ENCODE results near the gene MACIR.

Gene MACIR

GRCh38 chr5:103224894-103225246, 33.7 kb upstream of the MACIR start:
- Histone ChIP-seq H3K4me1 (no peaks in the 10 kb centered on the region), H3K27me3 (no peaks in the 10 kb centered on the region), H3K9me3 (no peaks in the 10 kb centered on the region), H3K36me3 (no peaks in the 10 kb centered on the region), H3K4me3 (ENCODE audit: low read depth, low read length) (no peak overlapping the region)
- DNase-seq, result no peak
- no peak for TF ChIP-seq CTCF (IDR thresholded peaks at IDR 0.05; ENCODE audit: low read depth, low read length)

GRCh38 chr5:103228061-103228460, 30.5 kb upstream of the MACIR start:
- Histone ChIP-seq H3K9me3 (no peaks in the 10 kb centered on the region), H3K4me3 (ENCODE audit: low read depth, low read length) (no peak overlapping the region), H3K4me1 (no peaks in the 10 kb centered on the region), H3K36me3 (no peaks in the 10 kb centered on the region; the same call in 1 of the 2 replicates), H3K27me3 (no peaks in the 10 kb centered on the region)
- DNase-seq, result no peak
- no peak for TF ChIP-seq CTCF (IDR thresholded peaks at IDR 0.05; ENCODE audit: low read depth, low read length)

GRCh38 chr5:103228588-103228987, 30.0 kb upstream of the MACIR start:
- Histone ChIP-seq H3K36me3 (no peaks in the 10 kb centered on the region; the same call in 1 of the 2 replicates), H3K27me3 (no peaks in the 10 kb centered on the region)
- DNase-seq, result no peak

GRCh38 chr5:103232393-103232999, 26.1 kb upstream of the MACIR start:
- Histone ChIP-seq H3K27me3 (no peaks in the 10 kb centered on the region), H3K36me3 (no peaks in the 10 kb centered on the region; the same call in 1 of the 2 replicates), H3K4me1 (no peaks in the 10 kb centered on the region), H3K4me3 (ENCODE audit: low read depth, low read length) (no peak overlapping the region), H3K9me3 (no peaks in the 10 kb centered on the region)
- TF ChIP-seq CTCF (IDR thresholded peaks at IDR 0.05; ENCODE audit: low read depth, low read length), result peak; percentile 89
- DNase-seq, result peak; percentile 39

More at GRCh38 chr5:103228588-103228987, 30.0 kb upstream of the MACIR start:
- no peaks in the 10 kb centered on the region for H3K4me1 ChIP-seq
- no peaks in the 10 kb centered on the region for H3K9me3 ChIP-seq
- no peak for TF ChIP-seq CTCF (IDR thresholded peaks at IDR 0.05; ENCODE audit: low read depth, low read length)
- H3K4me3 ChIP-seq (ENCODE audit: low read depth, low read length), result no peak overlapping the region

GRCh38 chr5:103234239-103234975, 24.2 kb upstream of the MACIR start:
- Histone ChIP-seq H3K4me1 (no peaks in the 10 kb centered on the region), H3K36me3 (no peaks in the 10 kb centered on the region; the same call in 1 of the 2 replicates), H3K9me3 (no peaks in the 10 kb centered on the region), H3K4me3 (ENCODE audit: low read depth, low read length) (no peak overlapping the region), H3K27me3 (no peaks in the 10 kb centered on the region)
- TF ChIP-seq CTCF (IDR thresholded peaks at IDR 0.05; ENCODE audit: low read depth, low read length), result no peak
- DNase-seq, result no peak

- Histone ChIP-seq H3K9me3 (no peaks in the 10 kb centered on the region), H3K4me1 (no peaks in the 10 kb centered on the region), H3K4me3 (ENCODE audit: low read depth, low read length) (no peak overlapping the region), H3K36me3 (no peaks in the 10 kb centered on the region), H3K27me3 (no peaks in the 10 kb centered on the region)
- TF ChIP-seq CTCF (IDR thresholded peaks at IDR 0.05; ENCODE audit: low read depth, low read length), result no peak
- no peak for DNase-seq
Measured at GRCh38 chr5:103235891-103236290, 22.7 kb upstream of the MACIR start.
